Panc1 (cell line): Measurements from ENCODE around the gene TMED6.

Source experiments
- CTCF ChIP-seq: fragments of 450-650 bp; IDR thresholded peaks from 2 replicates; pipeline ENCODE4 v1.5.1; 2017; ENCODE audit warnings: mild to moderate bottlenecking
- POLR2AphosphoS5 ChIP-seq: IDR thresholded peaks from 2 replicates; pipeline ENCODE4 v1.6.1; 2012; ENCODE audit warnings: mild to moderate bottlenecking, low read depth, low read length, moderate library complexity
- TF ChIP-seq, protein P1 (sequence below), 2 experiments: IDR thresholded peaks; 2 replicates each; pipeline ENCODE4 v1.6.1; 2011 to 2012; ENCODE audit warnings: low read depth in 2 of 2, control low read depth in 1 of 2, low read length in 1 of 2, mild to moderate bottlenecking in 1 of 2, moderate library complexity in 1 of 2; ENCODE audit not compliant: insufficient read depth in 1 of 2

DNA sequence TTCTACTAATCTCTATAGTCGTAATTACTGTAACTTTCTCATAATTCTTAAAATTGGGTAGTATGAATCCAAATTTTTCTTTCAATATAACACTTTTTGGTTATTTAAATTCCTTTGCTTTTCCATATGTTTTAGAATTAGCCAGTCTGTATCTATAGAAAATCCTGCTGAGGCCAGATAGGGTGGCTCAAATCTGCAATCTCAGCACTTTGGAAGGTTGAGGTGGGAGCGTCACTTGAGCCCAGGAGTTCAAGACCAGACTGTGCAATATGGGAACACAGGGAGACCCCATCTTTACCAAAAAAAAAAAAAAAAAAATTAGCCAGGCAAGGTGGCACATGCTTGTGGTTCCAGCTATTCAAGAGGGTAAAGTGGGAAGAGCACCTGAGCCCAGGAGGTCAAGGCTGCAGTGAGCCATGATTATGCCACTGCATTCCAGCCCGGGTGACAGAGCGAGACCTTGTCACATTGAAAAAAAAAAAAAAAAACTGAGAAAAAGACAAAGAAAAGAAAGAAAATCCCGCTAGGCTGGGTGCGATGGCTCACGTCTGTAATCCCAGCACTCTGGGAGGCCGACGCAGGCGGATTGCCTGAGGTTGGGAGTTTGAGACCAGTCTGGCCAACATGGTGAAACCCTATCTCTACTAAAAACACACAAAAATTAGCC lies 24.9 kb upstream of the TMED6 start:
- TF ChIP-seq CTCF (no peak), POLR2AphosphoS5 (no peak)
- TF ChIP-seq, protein P1, sequence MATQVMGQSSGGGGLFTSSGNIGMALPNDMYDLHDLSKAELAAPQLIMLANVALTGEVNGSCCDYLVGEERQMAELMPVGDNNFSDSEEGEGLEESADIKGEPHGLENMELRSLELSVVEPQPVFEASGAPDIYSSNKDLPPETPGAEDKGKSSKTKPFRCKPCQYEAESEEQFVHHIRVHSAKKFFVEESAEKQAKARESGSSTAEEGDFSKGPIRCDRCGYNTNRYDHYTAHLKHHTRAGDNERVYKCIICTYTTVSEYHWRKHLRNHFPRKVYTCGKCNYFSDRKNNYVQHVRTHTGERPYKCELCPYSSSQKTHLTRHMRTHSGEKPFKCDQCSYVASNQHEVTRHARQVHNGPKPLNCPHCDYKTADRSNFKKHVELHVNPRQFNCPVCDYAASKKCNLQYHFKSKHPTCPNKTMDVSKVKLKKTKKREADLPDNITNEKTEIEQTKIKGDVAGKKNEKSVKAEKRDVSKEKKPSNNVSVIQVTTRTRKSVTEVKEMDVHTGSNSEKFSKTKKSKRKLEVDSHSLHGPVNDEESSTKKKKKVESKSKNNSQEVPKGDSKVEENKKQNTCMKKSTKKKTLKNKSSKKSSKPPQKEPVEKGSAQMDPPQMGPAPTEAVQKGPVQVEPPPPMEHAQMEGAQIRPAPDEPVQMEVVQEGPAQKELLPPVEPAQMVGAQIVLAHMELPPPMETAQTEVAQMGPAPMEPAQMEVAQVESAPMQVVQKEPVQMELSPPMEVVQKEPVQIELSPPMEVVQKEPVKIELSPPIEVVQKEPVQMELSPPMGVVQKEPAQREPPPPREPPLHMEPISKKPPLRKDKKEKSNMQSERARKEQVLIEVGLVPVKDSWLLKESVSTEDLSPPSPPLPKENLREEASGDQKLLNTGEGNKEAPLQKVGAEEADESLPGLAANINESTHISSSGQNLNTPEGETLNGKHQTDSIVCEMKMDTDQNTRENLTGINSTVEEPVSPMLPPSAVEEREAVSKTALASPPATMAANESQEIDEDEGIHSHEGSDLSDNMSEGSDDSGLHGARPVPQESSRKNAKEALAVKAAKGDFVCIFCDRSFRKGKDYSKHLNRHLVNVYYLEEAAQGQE (IDR thresholded peaks at IDR 0.05; ENCODE audit: insufficient read depth in 1 of 2, low read depth in 2 of 2, low read length in 1 of 2): no peak
